ENCODE measurements around the gene SEMA3A. TPM values are rescaled to one million over a fixed set of nuclear protein-coding genes. Genes with fewer than 3 reads are reported as not detected.

SEMA3A gene
- total RNA-seq, 1 donor from 2014 or later = 0.75 TPM

- TF ChIP-seq, protein P1, sequence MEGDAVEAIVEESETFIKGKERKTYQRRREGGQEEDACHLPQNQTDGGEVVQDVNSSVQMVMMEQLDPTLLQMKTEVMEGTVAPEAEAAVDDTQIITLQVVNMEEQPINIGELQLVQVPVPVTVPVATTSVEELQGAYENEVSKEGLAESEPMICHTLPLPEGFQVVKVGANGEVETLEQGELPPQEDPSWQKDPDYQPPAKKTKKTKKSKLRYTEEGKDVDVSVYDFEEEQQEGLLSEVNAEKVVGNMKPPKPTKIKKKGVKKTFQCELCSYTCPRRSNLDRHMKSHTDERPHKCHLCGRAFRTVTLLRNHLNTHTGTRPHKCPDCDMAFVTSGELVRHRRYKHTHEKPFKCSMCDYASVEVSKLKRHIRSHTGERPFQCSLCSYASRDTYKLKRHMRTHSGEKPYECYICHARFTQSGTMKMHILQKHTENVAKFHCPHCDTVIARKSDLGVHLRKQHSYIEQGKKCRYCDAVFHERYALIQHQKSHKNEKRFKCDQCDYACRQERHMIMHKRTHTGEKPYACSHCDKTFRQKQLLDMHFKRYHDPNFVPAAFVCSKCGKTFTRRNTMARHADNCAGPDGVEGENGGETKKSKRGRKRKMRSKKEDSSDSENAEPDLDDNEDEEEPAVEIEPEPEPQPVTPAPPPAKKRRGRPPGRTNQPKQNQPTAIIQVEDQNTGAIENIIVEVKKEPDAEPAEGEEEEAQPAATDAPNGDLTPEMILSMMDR (IDR thresholded peaks at IDR 0.05) = no peak
- no peak overlapping the region for H3K27ac ChIP-seq
- H3K4me1 ChIP-seq = no peaks in the 10 kb centered on the region
- no peaks in the 10 kb centered on the region for H3K27me3 ChIP-seq
- no peaks in the 10 kb centered on the region for H3K36me3 ChIP-seq
- intact Hi-C loops (cut with DNase I) = no loop called here
- DNase-seq (ENCODE audit: low spot score in 2 of 2) = no peak
- no peaks in the 10 kb centered on the region for H3K9me3 ChIP-seq
- no peak overlapping the region for H3K4me3 ChIP-seq
Observed at GRCh38 chr7:83941300-83941699, 253.3 kb downstream of the SEMA3A start.

GRCh38 chr7:83937930-83938329 lies 256.7 kb downstream of the SEMA3A start:
- TF ChIP-seq, protein P1 (IDR thresholded peaks at IDR 0.05) = no peak
- H3K36me3 ChIP-seq = no peaks in the 10 kb centered on the region
- no peak for DNase-seq (ENCODE audit: low spot score in 2 of 2)
- no peaks in the 10 kb centered on the region for H3K9me3 ChIP-seq
- H3K27me3 ChIP-seq = no peaks in the 10 kb centered on the region
- H3K4me1 ChIP-seq = no peaks in the 10 kb centered on the region
- H3K4me3 ChIP-seq = no peak overlapping the region
- no peak overlapping the region for H3K27ac ChIP-seq
- intact Hi-C loops (cut with DNase I) = loop anchor here (5.0 kb wide), 1 partner anchor 1084 kb away; no protein-coding TSS in a partner anchor

GRCh38 chr7:83936056-83936708 lies 258.4 kb downstream of the SEMA3A start:
- Histone ChIP-seq H3K27ac (no peak overlapping the region), H3K27me3 (no peaks in the 10 kb centered on the region), H3K4me1 (no peaks in the 10 kb centered on the region), H3K9me3 (no peaks in the 10 kb centered on the region), H3K4me3 (no peak overlapping the region), H3K36me3 (no peaks in the 10 kb centered on the region)
- TF ChIP-seq, protein P1 (IDR thresholded peaks at IDR 0.05) = peak; percentile 22 to 73 (median 63)
- DNase-seq (ENCODE audit: low spot score in 2 of 2) = no peak
- intact Hi-C loops (cut with DNase I) = loop anchor here (5.0 kb wide), 1 partner anchor 1086 kb away; no protein-coding TSS in a partner anchor

- intact Hi-C loops (cut with DNase I) = no loop called here
Observed at GRCh38 chr7:83934118-83934734, 260.4 kb downstream of the SEMA3A start.

DNA sequence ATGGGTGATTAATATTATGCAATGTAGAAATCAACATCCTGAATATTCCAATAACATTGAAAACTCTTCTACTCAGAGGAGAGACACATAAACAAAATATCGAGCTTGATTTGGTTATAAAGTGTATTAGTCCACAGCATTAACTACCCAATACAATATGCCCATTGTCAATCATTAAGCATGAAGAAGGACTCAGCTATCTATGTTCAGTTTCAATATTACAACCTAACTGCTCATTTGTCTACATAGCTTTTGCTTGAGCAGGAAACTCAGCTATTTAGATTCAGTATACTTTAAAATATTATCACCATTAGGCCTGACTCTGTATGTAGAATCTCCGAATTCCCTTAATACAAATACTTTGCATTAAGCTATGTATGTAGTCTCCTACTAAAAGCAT lies 262.6 kb downstream of the SEMA3A start:
- Histone ChIP-seq H3K9me3 (no peaks in the 10 kb centered on the region), H3K27me3 (no peaks in the 10 kb centered on the region), H3K27ac (no peak overlapping the region), H3K4me1 (no peaks in the 10 kb centered on the region), H3K36me3 (no peaks in the 10 kb centered on the region), H3K4me3 (no peak overlapping the region)
- no peak for DNase-seq (ENCODE audit: low spot score in 2 of 2)
- TF ChIP-seq, protein P1 (IDR thresholded peaks at IDR 0.05) = no peak
- intact Hi-C loops (cut with DNase I) = no loop called here

More at GRCh38 chr7:83934118-83934734, 260.4 kb downstream of the SEMA3A start:
- H3K4me3 ChIP-seq = no peak overlapping the region
- no peaks in the 10 kb centered on the region for H3K36me3 ChIP-seq
- no peak for DNase-seq (ENCODE audit: low spot score in 2 of 2)
- H3K9me3 ChIP-seq = no peaks in the 10 kb centered on the region
- H3K4me1 ChIP-seq = no peaks in the 10 kb centered on the region
- TF ChIP-seq, protein P1 (IDR thresholded peaks at IDR 0.05) = peak in 1 of 3 experiments; percentile 13
- H3K27me3 ChIP-seq = no peaks in the 10 kb centered on the region
- no peak overlapping the region for H3K27ac ChIP-seq

All from ascending aorta (tissue), 2 donors.